ENCODE results near the gene ADK. TPM values are rescaled to one million over a fixed set of nuclear protein-coding genes. Genes with fewer than 3 reads are reported as not detected.
"Not testable (repeated sequence)": the region's sequence is repeated elsewhere in the genome, so short reads cannot be mapped to it uniquely, and the experiment has no call there.

The ADK gene
- total RNA-seq, 1 donor from 2014 or later = 32.5 TPM

- no peak for ATAC-seq
- DNase-seq (ENCODE audit: low spot score) = no peak
- intact Hi-C loops (cut with DNase I) = no loop called here
These were observed 282.0 kb downstream of the ADK start for GRCh38 chr10:74432841-74433594.

GRCh38 chr10:74433595-74433956 lies 282.6 kb downstream of the ADK start:
- ATAC-seq = no peak
- intact Hi-C loops (cut with DNase I) = no loop called here
- no peak for DNase-seq (ENCODE audit: low spot score)

GRCh38 chr10:74433993-74434392 lies 283.0 kb downstream of the ADK start:
- no peak for ATAC-seq

GRCh38 chr10:74434547-74434946 lies 283.5 kb downstream of the ADK start:
- intact Hi-C loops (cut with DNase I) = no loop called here
- DNase-seq (ENCODE audit: low spot score) = no peak
- no peak for ATAC-seq

More at GRCh38 chr10:74433993-74434392, 283.0 kb downstream of the ADK start:
- DNase-seq (ENCODE audit: low spot score) = no peak
- intact Hi-C loops (cut with DNase I) = no loop called here

- ATAC-seq (no peak), DNase-seq (ENCODE audit: low spot score) (no peak)
- intact Hi-C loops (cut with DNase I) = no loop called here
These were observed 285.6 kb downstream of the ADK start for GRCh38 chr10:74436523-74437170.

- DNase-seq (ENCODE audit: low spot score) (no peak), ATAC-seq (no peak)
- intact Hi-C loops (cut with DNase I) = no loop called here
These were observed 286.8 kb downstream of the ADK start for GRCh38 chr10:74437822-74438221.

- no peak for DNase-seq (ENCODE audit: low spot score)
- no peak for ATAC-seq
- intact Hi-C loops (cut with DNase I) = no loop called here
These were observed 288.2 kb downstream of the ADK start for GRCh38 chr10:74439213-74439612.

GRCh38 chr10:74445493-74445892 lies 294.5 kb downstream of the ADK start:
- DNase-seq (ENCODE audit: low spot score) = no peak
- ATAC-seq = no peak
- intact Hi-C loops (cut with DNase I) = no loop called here

- ATAC-seq = no peak
- intact Hi-C loops (cut with DNase I) = no loop called here
These were observed 299.6 kb downstream of the ADK start for GRCh38 chr10:74450602-74451001.

GRCh38 chr10:74451127-74451829 lies 300.3 kb downstream of the ADK start:
- DNase-seq (ENCODE audit: low spot score) = no peak
- intact Hi-C loops (cut with DNase I) = no loop called here
- no peak for ATAC-seq

More at GRCh38 chr10:74450602-74451001, 299.6 kb downstream of the ADK start:
- DNase-seq (ENCODE audit: low spot score) = no peak

- DNase-seq (ENCODE audit: low spot score) (no peak), ATAC-seq (no peak)
- intact Hi-C loops (cut with DNase I) = no loop called here
These were observed 302.1 kb downstream of the ADK start for GRCh38 chr10:74453169-74453568.

GRCh38 chr10:74457478-74457877 lies 306.5 kb downstream of the ADK start:
- intact Hi-C loops (cut with DNase I); ATAC-seq: not testable (repeated sequence)

GRCh38 chr10:74460812-74461211 lies 309.8 kb downstream of the ADK start:
- intact Hi-C loops (cut with DNase I) = no loop called here
- DNase-seq (ENCODE audit: low spot score) (no peak), ATAC-seq (no peak)

More at GRCh38 chr10:74457478-74457877, 306.5 kb downstream of the ADK start:
- DNase-seq (ENCODE audit: low spot score) = not testable (repeated sequence)

- ATAC-seq (no peak), DNase-seq (ENCODE audit: low spot score) (no peak)
- intact Hi-C loops (cut with DNase I) = no loop called here
These were observed 323.1 kb downstream of the ADK start for GRCh38 chr10:74474022-74474713.

GRCh38 chr10:74476162-74476706 lies 325.2 kb downstream of the ADK start:
- ATAC-seq; DNase-seq (ENCODE audit: low spot score); intact Hi-C loops (cut with DNase I): not testable (repeated sequence)

- DNase-seq (ENCODE audit: low spot score) = no peak
- intact Hi-C loops (cut with DNase I) = no loop called here
- ATAC-seq = no peak
These were observed 329.8 kb downstream of the ADK start for GRCh38 chr10:74480778-74481177.

GRCh38 chr10:74483356-74483755 lies 332.3 kb downstream of the ADK start:
- no peak for ATAC-seq
- intact Hi-C loops (cut with DNase I) = no loop called here

GRCh38 chr10:74485283-74485682 lies 334.3 kb downstream of the ADK start:
- no peak for DNase-seq (ENCODE audit: low spot score)
- ATAC-seq = no peak
- intact Hi-C loops (cut with DNase I) = no loop called here

More at GRCh38 chr10:74483356-74483755, 332.3 kb downstream of the ADK start:
- DNase-seq (ENCODE audit: low spot score) = no peak

- ATAC-seq (no peak), DNase-seq (ENCODE audit: low spot score) (no peak)
- intact Hi-C loops (cut with DNase I) = no loop called here
These were observed 335.6 kb downstream of the ADK start for GRCh38 chr10:74486659-74487058.

All from sciatic nerve (tissue), 2 donors.